Measurements from ENCODE around the gene PRKAR1B.
A peak's percentile ranks its signal among the peaks of the same experiment; 100 is the strongest.
"Not testable (repeated sequence)": the region's sequence is repeated elsewhere in the genome, so short reads cannot be mapped to it uniquely, and the experiment has no call there.

PRKAR1B gene

GRCh38 chr7:562789-563628, 164.1 kb downstream of the PRKAR1B start:
- DNase-seq (ENCODE audit: low spot score) (no peak), FAIRE-seq (no peak)

DNA sequence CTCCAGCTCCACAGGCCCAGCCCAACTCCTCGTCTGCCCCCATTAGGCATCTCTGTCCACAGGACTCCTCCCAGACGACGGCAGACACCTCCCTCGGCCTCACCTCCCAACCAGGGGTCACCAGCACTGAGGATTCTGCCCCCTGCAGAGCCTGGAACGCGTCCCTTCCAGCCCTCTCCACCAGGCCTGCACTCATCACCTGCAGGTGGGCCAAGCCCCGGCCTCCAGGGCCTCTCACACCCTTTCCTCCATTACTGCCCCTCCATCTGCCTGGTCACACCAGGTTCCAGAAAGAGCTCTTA, 164.8 kb downstream of the PRKAR1B start:
- FAIRE-seq (no peak), DNase-seq (ENCODE audit: low spot score) (no peak)

DNA sequence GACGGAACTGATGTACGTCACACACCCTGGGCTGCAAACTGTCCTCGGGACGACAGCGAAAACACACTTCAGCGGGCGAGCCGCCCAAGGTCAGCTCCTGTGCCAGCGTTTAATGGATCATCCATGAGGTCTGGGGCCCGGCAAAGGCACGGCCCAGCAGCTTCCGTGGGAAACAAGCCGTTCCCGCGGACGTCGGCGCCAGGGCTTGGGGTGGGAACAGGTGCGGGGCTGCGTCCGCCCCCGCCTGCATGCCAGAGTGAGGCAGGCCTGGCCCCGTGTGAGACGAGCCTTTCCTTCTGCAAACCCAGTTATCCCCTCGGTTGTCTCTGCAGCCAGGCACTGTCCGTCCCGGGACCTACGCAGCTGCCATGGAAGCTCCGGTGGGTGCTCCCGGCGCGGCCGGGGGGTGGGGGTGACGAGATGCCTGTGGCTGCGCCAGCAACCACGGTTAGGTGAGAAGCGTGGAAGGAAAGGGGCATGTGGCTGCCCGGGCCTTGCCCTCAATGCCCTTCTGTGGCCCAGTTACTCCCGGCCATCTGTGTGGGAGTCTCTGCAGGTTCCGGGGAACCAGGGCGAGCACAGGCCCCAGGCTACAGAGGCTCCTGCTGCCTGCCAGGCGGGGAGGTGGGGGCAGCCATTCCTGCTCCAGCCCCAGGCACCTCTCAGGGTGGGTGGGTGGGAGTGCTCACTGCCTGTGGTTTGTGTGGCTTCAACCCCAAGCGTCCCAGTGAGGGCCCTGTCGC, 165.3 kb downstream of the PRKAR1B start:
- FAIRE-seq: peak; percentile 72

DNA sequence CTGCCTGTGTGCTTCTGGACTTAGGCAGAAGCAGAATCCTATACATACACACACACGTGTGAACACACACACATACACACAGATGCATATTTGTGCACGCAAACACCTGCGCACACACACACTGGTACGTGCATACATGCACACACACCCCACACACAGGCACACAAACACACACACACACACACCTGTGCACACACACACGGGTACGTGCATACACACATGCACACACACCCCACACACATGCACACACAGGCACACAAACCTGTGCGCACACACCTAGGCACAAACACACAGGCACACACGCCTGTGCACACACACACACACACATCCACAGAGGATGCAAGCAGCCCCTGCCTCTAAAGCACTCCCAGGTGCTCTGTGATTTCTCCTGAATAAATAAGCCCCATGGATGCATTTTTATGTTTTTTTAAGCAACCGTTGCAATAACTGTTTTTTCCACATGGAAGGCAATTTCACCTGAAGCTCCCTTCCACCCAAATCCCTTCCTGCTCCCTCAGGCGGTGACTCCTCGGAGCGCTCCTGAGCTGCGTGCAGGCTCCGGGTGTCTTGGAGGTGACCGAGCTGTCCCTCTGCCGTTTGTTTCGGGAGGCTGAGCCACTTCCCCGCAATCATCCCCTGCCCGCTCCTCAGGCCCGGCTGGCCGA, 166.0 kb downstream of the PRKAR1B start:
- no peak for FAIRE-seq
- DNase-seq (ENCODE audit: low spot score): no peak

More for the DNA sequence above, 165.3 kb downstream of the PRKAR1B start:
- peak; percentile 66 for DNase-seq (ENCODE audit: low spot score)

DNA sequence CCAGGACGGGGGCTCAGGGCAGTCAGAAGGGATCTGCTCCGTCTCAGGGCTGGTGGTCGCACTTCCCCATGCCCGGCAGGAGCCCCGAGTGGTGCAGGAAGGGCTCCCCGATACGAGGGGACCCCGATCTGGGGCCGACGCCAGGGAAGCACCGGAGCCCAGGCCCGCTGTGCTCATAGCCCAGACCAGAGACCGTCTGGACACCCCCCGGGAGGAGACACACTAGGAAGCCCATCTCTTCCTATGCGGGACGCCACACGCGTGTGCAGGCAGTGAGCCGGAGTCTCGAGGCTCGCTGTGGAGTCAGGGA, 167.7 kb downstream of the PRKAR1B start:
- no peak for FAIRE-seq

DNA sequence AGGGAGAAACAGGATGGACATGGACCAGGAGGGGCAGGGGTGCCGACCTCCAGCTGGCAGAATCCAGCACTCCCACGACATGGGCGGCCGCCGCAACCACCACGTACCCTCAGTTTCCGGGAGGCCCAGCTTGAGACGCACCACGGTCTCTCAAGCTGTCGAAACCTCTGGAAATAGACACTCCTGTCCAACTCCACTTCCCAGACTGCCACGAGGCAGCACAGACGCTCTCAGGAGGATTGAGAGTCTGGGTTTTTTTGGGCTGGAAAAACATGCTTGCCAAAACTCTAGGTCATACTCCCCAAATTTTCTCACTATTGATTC, 169.6 kb downstream of the PRKAR1B start:
- FAIRE-seq: no peak
- DNase-seq (ENCODE audit: low spot score): no peak

More for the DNA sequence above, 167.7 kb downstream of the PRKAR1B start:
- no peak for DNase-seq (ENCODE audit: low spot score)

GRCh38 chr7:556837-557557, 170.1 kb downstream of the PRKAR1B start:
- no peak for FAIRE-seq
- DNase-seq (ENCODE audit: low spot score): no peak

DNA sequence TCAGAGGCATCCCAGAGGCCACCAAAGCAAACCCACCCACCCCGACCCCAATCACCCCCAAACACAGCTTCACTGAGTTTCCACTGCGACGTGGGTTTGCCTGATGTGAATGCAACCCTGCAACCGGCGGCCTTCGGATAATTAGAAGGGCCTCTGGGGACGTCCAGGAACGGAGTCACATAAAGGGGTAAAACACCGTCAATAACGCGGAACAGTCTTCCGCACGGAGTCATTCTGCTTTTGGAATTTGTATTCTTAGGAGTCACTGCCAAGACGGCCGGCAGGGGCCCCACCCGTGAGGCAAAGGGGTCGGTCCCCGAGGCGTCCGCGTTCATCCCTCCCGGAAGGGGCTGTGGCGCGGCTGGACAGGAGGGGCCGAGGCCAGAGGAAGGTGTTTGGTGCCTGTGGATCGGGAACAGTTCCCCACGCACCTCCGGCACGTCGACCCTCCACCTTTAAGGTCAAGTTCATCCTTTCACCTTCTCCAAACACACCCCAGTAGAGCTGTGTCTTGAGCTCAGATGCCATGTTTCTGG, 170.7 kb downstream of the PRKAR1B start:
- no peak for DNase-seq (ENCODE audit: low spot score)
- FAIRE-seq: no peak

GRCh38 chr7:555551-556160, 171.4 kb downstream of the PRKAR1B start:
- no peak for DNase-seq (ENCODE audit: low spot score)
- no peak for FAIRE-seq

- DNase-seq (ENCODE audit: low spot score) (no peak), FAIRE-seq (no peak)
These were observed 173.4 kb downstream of the PRKAR1B start for GRCh38 chr7:553636-554111.

DNA sequence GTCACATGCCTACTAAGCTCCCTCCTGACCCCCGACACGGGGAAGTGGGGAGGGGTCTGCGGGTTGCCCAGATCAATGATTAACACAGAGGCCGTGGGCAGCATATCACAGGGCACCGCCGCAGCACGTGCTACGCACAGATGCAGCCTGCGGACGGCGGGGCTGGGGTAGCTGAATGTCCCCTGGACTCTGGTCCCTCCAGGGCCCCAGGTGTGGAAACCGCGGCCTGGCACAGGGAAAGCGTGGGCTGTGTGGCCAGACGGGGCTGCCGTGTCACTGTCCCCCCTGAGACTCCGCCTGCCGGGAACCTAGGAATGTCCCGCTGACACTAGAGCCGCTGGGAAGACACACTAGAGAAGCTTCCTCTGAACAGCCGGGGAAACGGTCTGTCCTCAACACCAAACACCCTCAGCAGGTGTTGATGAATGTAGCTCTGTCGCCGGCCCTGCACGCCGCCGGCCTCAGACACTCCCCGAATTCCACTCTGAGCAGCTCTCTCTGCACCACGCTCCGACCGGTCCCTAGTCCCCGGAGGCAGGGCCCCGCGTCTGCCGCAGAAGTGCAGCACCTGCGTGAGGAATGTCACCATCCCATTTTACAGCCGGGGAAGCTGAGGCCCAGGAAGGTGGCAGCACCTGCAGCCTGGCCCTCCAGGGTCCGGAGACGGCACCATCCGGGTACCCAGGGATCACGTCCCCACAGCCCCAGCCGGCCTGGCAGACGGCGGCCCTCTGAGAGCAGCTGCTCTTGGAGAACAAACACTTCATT, 174.0 kb downstream of the PRKAR1B start:
- FAIRE-seq: no peak
- DNase-seq (ENCODE audit: low spot score): no peak

DNA sequence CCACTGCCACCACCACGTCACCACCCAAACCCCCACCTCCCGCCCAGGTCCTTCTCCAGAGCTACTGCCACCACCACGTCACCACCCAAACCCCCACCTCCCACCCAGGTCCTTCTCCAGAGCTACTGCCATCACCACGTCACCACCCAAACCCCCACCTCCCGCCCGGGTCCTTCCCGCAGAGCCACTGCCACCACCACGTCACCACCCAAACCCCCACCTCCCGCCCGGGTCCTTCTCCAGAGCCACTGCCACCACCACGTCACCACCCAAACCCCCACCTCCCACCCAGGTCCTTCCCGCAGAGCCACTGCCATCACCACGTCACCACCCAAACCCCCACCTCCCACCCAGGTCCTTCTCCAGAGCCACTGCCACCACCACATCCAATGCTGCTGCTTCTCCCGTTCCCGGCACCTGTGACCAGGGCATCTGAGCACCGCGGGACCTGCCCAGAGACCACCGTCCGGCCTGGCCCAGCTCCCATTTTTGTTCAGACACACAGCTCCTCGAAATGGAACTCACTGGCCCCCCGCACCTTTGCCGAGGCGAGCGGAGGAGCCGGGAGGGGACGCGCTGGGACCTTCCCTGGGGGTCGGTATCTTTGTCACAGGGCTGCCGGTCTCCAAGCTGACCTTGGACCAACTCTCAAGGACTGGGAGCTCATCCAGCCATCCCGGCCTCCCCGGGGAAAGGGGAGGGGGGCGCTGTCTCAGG, 174.8 kb downstream of the PRKAR1B start:
- not testable (repeated sequence) for DNase-seq (ENCODE audit: low spot score); FAIRE-seq

- not testable (repeated sequence) for DNase-seq (ENCODE audit: low spot score); FAIRE-seq
These were observed 175.5 kb downstream of the PRKAR1B start for GRCh38 chr7:551615-551970.

- no peak for FAIRE-seq
- DNase-seq (ENCODE audit: low spot score): no peak
These were observed 176.0 kb downstream of the PRKAR1B start for GRCh38 chr7:550881-551614.

GRCh38 chr7:549891-550625, 177.0 kb downstream of the PRKAR1B start:
- no peak for DNase-seq (ENCODE audit: low spot score)
- FAIRE-seq: no peak

DNA sequence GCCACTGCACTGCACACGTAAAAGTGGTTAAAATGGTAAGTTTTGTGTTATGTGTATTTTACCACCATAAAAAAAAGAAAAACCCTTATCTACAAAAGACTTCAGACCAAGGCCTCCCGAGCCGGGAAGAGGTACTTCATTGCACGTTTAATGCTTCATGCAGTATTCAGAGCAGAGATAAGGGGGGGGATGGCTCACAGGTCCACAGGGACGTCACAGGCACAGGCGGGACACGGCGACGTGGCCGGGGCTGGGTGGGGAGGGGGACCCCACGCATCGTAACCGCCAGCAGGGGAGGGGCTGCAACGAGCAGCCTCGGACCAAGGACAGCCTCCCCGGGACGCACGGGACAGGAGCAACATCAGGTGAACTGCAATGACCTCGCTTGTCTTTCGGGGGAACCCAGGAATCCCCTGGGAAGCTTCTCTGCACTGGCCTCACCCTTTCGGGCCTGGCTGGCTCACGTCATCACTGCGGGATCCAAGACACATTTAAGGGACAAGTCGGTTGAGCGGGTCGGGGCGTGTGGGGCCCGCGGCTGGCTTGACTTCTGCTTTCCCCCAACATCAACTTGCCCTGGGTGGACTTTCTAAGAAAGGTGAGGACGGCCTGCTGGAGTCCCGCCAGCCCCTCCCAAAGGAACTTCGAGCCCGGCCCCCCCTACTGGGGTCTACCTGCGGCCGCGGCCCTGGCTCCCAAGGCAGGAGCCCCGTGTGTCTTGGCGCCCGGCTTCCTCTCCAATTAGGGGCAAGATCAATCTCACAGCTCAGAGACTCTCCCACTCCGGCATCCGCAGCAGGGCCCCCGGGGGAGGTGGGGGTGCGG, 177.8 kb downstream of the PRKAR1B start:
- no peak for DNase-seq (ENCODE audit: low spot score)
- no peak for FAIRE-seq

DNA sequence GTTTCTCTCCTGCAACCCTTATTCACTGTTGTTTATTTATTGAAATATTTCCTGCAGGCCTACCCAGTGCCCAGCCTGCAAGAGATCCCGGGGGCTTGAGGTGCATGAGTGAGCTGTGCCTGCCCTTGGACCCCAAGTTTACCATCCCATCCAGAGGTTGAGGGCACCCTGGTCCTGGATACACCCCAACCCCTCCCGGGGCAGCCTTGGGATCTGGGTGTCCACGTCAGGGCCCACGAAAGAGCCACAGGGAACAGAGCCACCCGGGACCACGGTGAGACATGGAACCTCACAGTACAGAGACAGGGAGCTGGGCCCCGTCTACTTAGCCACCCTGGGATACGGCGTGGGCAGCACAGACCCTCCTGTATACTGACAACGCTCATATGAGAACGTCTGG, 178.7 kb downstream of the PRKAR1B start:
- no peak for DNase-seq (ENCODE audit: low spot score)
- FAIRE-seq: no peak

Data from RCC 7860 (cell line).